Rectal smooth muscle tissue (tissue), 1 donor: ENCODE results near the gene TRIM29.

Experiments
- H3K27ac ChIP-seq: one replicate; pipeline ENCODE4 v1.7.0; 2013; ENCODE audit warnings: low read depth, low read length, inconsistent platforms
- H3K27me3 ChIP-seq: one replicate; pipeline ENCODE4 v1.7.0; 2013; ENCODE audit warnings: low read length; ENCODE audit not compliant: control insufficient read depth, insufficient read depth
- H3K36me3 ChIP-seq: one replicate; pipeline ENCODE4 v1.7.0; 2013; ENCODE audit warnings: low read length; ENCODE audit not compliant: control insufficient read depth, insufficient read depth
- H3K4me1 ChIP-seq: one replicate; pipeline ENCODE4 v1.7.0; 2013; ENCODE audit warnings: low read length; ENCODE audit not compliant: control insufficient read depth, insufficient read depth
- H3K4me3 ChIP-seq: one replicate; pipeline ENCODE4 v1.7.0; 2013; ENCODE audit warnings: low read length
- H3K9ac ChIP-seq: one replicate; pipeline ENCODE4 v1.7.0; 2013; ENCODE audit warnings: low read length

Gene TRIM29

DNA sequence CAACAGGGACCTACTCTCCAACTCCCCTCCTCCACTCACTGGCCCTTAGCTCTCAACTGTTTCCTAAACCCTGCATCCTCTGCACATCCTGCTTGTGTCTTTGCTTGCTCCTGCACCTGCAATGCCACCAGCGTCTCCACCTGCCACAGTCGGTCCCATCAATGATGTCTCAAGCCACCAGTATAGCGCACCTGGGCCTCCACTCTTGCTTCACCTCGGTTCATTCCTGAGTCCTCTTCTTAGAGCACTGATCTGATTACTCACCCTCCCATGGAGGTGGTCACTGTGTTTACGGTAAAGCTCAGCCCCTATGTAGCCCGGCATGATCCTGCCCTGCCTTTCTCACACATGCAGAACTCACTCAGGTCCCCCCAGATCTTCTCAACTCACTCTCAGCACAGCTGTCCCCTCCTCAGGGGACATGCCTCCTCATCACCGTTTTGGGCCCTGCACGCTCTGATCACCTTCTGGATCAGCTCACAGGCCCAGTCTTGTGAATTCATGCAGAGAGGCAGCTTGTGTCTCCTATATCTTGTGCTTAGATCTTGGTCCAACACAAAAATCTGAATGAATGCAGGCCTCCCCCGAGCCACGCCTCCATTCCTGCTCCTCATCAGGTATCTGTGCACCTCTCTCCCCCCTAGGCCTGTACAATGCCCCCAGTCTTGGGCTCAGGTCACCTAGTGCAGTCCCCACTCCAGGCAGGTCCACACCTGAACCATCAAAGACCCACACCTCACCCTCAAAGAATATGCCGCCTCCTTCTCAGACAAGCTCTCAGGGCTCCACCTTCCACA is 31.4 kb downstream of the TRIM29 start:
- Histone ChIP-seq H3K27me3 (peaks cover 4% of the 10 kb centered on the region), H3K27ac (no peak overlapping the region), H3K4me3 (no peak overlapping the region), H3K9ac (no peak overlapping the region), H3K4me1 (no peaks in the 10 kb centered on the region), H3K36me3 (no peaks in the 10 kb centered on the region)

DNA sequence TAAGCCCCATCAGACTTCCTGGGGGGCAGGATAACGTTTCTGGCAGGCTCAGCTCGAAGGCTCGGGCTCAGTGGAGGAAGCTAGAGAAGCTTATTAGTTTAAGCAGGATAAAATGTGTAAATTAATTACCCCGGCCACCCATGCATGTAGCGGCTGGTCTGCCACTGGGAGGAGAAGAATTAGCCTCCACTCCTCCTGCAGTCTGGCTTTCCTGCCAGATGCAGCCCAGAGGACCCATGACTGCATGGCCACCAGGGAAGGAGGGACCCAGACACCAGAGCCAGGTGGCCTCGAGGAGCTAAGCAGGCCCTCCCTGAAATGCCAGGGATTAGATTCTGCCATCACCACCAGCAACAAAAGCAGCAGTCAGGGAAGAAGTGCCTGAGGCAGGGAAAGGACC is 32.3 kb downstream of the TRIM29 start:
- Histone ChIP-seq H3K4me1 (no peaks in the 10 kb centered on the region), H3K36me3 (no peaks in the 10 kb centered on the region), H3K27ac (no peak overlapping the region), H3K9ac (no peak overlapping the region), H3K27me3 (peaks cover 4% of the 10 kb centered on the region), H3K4me3 (no peak overlapping the region)

DNA sequence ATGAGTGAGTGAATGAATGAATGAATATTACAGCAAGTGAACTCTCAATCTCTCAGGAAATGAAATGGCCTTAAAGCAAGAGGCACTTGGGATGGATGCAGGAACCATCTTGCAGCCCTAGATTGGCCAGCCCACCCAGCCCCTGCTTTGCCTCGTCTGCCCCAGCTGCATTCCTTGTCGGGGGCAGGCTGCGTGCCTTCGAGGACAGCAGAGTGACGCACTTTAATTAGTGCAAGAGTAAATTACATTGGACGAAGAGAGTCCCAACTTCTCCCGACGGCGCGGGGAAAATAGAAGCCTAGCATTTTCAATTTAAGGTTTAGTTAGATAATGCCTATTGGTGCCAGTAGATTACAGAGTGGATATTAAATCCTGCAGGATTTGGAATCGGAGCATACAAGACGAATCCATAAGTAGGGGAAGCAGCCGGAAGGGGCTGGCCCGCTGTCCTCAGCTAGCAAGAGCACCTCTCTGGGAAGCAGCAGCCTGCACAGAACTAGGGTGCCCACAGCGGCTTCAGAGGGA is 33.8 kb downstream of the TRIM29 start:
- peaks cover 4% of the 10 kb centered on the region for H3K27me3 ChIP-seq
- H3K9ac ChIP-seq: no peak overlapping the region
- H3K36me3 ChIP-seq: no peaks in the 10 kb centered on the region
- H3K27ac ChIP-seq: no peak overlapping the region
- no peak overlapping the region for H3K4me3 ChIP-seq
- no peaks in the 10 kb centered on the region for H3K4me1 ChIP-seq

DNA sequence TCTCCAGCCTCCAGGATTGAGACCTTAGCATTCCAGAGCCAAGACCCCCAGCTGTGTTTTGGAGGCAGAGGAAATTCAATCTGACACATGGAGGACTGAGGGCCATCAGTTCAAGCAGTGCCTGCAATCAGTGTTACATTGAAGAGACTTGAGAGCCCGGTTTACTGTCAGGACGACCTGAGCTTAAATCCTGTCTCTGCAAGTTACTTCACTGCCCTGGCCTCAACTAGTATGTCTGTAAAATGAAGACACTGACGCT is 35.1 kb downstream of the TRIM29 start:
- no peaks in the 10 kb centered on the region for H3K36me3 ChIP-seq
- H3K4me3 ChIP-seq: no peak overlapping the region
- no peak overlapping the region for H3K9ac ChIP-seq
- peaks cover under 1% of the 10 kb centered on the region for H3K27me3 ChIP-seq
- no peaks in the 10 kb centered on the region for H3K4me1 ChIP-seq
- no peak overlapping the region for H3K27ac ChIP-seq

DNA sequence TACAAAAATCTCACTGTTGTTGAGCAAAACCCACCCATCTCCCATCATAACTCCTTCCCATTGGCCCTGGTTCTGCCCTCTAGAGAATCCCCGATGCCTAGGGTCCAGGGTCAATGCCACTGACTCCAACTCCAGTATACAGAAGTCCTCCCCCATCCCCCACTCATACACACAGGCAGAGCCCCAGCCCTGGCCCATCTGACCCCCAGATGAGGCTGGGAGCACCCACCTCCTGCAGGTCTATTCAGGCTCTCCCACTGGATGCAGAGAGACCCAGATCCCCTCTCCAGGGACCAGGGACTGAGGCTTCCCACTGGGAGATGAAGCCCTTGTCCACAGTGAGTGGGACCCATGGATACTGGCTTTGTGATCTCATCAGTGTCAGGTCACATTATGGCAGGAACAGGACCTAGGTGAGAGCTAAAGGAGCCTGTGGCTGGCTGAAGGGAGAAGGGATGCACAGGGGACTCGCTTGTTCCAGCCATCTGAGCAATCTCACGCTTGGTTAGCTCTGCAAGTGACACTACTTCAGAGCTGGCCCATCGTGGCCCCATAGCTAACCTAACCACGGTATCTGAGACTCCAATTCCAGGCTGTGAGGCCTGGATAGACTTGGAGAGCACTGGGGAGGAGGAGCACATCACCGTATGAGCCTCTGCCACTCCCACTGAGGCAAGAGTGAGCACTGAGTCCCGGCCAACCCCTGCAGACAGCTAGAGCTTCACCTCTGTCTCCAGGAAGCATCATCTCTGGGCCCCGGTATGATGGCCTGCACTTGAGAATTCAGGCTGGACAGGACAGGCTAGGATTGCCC is 35.7 kb downstream of the TRIM29 start:
- Histone ChIP-seq H3K36me3 (no peaks in the 10 kb centered on the region), H3K27me3 (no peaks in the 10 kb centered on the region), H3K4me3 (no peak overlapping the region), H3K9ac (no peak overlapping the region), H3K27ac (no peak overlapping the region), H3K4me1 (no peaks in the 10 kb centered on the region)

DNA sequence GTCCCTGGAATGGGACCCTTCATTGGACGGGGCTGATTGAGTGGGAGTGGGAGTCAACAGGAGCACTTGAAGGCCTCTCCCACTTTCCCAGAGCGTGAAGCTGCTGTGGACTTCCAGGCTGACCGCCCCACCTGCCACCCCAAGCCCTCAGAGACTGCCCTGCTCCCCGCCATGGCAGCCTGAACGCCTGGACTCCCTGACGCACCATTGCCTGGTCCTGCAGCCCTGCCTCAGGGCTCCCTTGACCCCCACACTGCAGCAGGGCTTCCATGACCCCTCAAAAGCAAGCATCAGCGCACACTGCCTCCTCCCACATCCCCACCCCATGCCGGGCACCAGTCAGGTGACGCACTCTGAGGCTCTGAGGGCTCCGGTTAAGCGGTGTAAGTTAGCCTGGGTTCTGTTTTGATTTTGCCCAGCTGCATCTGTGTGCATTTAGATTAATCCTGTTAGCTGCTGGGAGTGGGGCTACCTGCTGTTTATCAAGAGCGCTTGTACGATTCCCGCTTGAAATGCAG is 39.4 kb downstream of the TRIM29 start:
- Histone ChIP-seq H3K4me3 (no peak overlapping the region), H3K27me3 (no peaks in the 10 kb centered on the region), H3K27ac (no peak overlapping the region), H3K9ac (no peak overlapping the region), H3K36me3 (no peaks in the 10 kb centered on the region), H3K4me1 (no peaks in the 10 kb centered on the region)

DNA sequence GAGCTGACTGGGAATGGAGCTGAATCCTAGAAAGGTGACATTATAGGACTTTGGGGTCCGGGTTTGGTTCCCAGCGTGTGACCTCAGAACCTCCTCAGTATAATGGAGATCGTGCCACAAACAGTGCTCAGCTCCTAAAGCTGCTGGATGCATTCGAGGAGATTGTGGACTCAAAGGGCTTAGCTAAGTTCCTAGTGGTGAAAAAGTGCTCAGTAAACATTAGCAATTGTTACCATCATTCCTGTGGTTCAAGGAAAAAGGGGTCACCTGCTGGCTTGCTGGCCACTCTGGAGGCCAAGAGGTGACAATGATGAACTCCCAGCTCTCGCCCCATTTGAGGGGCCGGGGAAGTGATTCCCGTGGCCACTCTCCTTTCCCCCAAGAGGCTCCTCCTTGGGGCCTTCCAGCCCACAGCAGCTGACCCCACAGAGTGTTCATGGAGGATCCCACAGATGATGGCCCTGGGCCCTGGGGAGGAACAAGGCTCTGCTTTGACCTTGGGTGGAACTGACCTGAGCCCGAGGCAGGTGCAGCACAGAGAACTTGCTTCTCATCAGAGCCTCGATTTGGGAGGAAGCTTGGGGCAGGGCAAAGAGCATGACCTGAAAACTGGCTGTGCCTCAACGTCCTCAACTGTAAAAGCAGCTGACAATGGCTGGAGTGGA is 40.1 kb downstream of the TRIM29 start:
- Histone ChIP-seq H3K4me1 (no peaks in the 10 kb centered on the region), H3K27ac (no peak overlapping the region), H3K9ac (no peak overlapping the region), H3K36me3 (no peaks in the 10 kb centered on the region), H3K27me3 (no peaks in the 10 kb centered on the region), H3K4me3 (no peak overlapping the region)

DNA sequence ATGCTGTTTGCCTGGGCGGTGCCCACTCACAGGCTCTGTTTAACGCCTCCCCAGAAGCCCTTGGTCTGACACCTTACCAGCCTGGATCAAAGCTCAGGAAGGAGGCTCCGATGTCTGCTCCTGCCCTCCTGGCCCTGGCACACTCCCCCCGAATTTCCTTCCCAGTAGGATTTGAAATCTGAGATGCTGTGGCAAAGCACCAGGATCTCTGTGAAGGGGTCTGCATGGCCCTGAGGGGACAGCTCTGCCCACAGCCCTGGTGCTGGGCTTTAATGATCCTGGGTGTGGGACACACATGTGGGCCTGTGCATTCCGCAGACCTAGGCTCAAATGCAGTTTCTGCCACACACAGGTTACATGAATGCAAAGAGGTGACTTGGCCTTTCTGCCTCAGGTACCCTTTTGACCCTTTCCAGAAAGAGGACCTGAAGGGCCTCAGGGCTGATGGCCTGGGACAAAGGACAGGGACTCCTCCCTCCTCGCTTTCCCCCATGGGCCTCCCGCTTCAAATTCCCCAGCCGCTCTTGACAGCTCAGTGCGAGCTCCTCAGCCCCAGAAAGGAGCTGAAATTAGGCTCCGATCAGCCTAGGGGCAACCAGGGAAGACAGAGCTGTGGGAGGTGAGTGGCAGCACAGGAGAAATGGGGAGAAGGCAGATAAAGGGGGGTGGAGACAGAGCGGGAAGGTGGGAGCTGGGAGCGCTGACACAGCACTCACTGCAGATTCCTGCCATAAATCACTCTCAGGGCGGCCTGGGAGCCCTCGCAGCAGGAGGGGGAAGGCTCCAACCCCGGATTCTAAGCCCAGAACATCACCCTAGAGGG is 41.3 kb downstream of the TRIM29 start:
- Histone ChIP-seq H3K9ac (no peak overlapping the region), H3K27me3 (no peaks in the 10 kb centered on the region), H3K4me3 (no peak overlapping the region), H3K27ac (no peak overlapping the region), H3K4me1 (no peaks in the 10 kb centered on the region), H3K36me3 (no peaks in the 10 kb centered on the region)

DNA sequence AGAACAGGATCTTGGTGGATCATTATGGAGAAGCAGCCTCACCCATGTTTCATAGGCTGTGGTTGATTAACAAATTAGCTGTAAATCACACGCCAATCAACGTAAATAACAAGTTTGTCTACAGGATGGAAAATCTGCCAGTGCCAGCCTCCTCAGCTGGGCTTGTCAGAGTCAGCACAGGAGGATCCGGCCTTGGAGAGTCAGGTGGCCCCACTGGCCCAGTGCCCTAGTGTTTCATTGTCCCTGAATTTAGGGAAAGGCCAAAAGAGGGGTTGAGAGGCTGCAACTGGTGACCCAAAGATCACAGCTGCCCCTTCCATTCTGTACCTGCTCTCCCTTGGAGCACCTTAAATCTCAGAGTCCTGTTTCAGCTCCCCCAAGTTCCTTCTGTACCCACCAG is 42.4 kb downstream of the TRIM29 start:
- Histone ChIP-seq H3K9ac (no peak overlapping the region), H3K27ac (no peak overlapping the region), H3K4me3 (no peak overlapping the region), H3K4me1 (no peaks in the 10 kb centered on the region), H3K27me3 (no peaks in the 10 kb centered on the region), H3K36me3 (no peaks in the 10 kb centered on the region)

DNA sequence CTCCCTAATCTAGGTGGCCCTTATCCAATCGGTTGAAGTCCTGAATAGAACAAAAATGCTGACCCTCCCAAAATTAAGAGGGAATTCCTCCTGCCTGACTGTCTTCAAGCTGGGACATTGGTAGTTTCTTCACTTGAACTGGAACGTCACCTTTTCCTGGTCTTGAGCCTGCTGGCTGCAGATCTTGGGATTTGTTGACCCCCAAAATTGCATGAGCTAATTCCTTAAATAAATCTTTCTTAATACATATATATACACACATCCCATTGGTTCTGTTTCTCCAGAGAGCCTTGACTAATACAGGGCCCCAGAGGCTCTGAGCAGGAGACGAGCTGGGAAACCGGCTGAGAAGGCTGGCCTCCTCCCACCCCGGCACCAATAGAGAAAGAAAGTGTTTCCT is 46.2 kb downstream of the TRIM29 start:
- Histone ChIP-seq H3K4me3 (no peak overlapping the region), H3K36me3 (no peaks in the 10 kb centered on the region), H3K27ac (no peak overlapping the region), H3K27me3 (no peaks in the 10 kb centered on the region), H3K9ac (no peak overlapping the region), H3K4me1 (no peaks in the 10 kb centered on the region)

DNA sequence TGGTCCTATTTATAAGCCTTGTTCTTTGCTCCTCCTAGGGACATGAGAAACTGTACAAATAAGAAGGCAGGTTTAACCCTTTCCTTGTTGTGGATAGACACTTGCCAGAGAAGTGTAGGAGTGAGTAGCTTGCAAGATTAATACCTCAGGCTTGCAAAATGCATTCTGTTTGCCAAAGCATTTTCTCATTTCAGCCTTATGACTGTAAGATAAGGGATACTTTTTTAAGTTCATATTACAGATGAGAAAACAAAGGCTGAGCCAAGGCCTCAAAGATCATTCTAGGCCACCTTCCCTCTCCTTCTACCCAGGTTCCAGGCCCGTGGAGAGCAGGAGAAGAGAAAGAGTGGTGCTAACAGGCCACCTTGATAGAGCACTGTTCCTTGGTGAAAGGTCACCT is 46.8 kb downstream of the TRIM29 start:
- no peak overlapping the region for H3K4me3 ChIP-seq
- H3K9ac ChIP-seq: no peak overlapping the region
- no peaks in the 10 kb centered on the region for H3K36me3 ChIP-seq
- H3K4me1 ChIP-seq: no peaks in the 10 kb centered on the region
- H3K27me3 ChIP-seq: no peaks in the 10 kb centered on the region
- no peak overlapping the region for H3K27ac ChIP-seq

DNA sequence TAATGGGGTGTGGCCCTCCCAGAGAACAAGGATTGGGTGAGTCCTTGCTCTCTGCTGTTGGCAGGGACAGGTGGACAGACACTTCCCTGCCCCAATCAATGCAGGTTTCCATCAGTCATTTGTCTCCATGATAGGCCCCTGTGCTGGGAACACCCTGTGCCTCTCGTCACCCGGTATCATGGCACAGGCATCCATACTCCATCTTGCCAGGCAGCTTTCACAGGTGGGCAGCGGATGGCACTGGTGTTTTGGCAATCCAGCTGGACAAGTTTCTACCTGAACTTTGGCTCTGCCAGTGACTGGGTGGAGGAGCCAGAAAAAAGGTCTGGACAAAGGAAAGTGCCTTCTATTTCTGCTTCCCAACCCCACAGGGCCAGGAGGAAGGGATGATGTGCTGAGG is 47.5 kb downstream of the TRIM29 start:
- no peaks in the 10 kb centered on the region for H3K27me3 ChIP-seq
- no peak overlapping the region for H3K4me3 ChIP-seq
- no peaks in the 10 kb centered on the region for H3K36me3 ChIP-seq
- H3K27ac ChIP-seq: no peak overlapping the region
- no peaks in the 10 kb centered on the region for H3K4me1 ChIP-seq
- H3K9ac ChIP-seq: no peak overlapping the region
